Measurements from ENCODE around the gene TM9SF2.
A peak's percentile ranks its signal among the peaks of the same experiment; 100 is the strongest.
"Not testable (repeated sequence)": the region's sequence is repeated elsewhere in the genome, so short reads cannot be mapped to it uniquely, and the experiment has no call there.

Gene TM9SF2

DNA sequence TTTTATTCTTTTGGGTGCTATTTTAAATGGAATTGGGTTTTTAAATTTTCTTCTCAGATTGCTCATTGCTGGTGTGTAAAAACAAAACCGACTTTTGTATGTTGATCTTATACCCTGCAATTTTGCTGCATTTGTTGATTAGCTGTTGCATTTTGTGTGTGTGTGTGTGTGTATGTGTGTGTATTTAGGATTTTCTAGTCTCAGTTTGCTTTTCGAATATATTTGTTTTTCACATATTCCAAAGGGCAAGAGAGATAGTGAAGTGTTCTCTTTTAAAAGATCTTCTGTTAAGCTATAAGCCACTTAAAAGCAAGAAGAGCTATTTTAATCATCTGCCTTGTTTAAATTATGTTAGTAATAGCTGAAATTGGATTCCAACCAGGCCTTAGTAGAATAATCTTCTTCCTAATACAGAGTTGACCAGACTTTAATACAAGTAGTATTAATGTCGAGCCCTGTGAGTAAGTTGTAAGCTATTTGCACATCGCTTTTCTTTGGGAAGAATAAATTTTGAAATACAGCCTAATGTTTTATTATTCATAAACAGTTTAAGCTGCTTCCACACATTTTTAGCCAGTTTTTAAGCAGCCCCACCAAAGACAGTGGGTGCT is 57.4 kb downstream of the TM9SF2 start:
- DNase-seq (ENCODE audit: low read depth): no peak
- TF ChIP-seq, protein P1, sequence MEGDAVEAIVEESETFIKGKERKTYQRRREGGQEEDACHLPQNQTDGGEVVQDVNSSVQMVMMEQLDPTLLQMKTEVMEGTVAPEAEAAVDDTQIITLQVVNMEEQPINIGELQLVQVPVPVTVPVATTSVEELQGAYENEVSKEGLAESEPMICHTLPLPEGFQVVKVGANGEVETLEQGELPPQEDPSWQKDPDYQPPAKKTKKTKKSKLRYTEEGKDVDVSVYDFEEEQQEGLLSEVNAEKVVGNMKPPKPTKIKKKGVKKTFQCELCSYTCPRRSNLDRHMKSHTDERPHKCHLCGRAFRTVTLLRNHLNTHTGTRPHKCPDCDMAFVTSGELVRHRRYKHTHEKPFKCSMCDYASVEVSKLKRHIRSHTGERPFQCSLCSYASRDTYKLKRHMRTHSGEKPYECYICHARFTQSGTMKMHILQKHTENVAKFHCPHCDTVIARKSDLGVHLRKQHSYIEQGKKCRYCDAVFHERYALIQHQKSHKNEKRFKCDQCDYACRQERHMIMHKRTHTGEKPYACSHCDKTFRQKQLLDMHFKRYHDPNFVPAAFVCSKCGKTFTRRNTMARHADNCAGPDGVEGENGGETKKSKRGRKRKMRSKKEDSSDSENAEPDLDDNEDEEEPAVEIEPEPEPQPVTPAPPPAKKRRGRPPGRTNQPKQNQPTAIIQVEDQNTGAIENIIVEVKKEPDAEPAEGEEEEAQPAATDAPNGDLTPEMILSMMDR (conservative IDR thresholded peaks at IDR 0.05; ENCODE audit: control insufficient read depth, insufficient read depth, low read depth, low read length): no peak
- H3K4me3 ChIP-seq (ENCODE audit: control insufficient read depth, low read depth, low read length): no peak overlapping the region

DNA sequence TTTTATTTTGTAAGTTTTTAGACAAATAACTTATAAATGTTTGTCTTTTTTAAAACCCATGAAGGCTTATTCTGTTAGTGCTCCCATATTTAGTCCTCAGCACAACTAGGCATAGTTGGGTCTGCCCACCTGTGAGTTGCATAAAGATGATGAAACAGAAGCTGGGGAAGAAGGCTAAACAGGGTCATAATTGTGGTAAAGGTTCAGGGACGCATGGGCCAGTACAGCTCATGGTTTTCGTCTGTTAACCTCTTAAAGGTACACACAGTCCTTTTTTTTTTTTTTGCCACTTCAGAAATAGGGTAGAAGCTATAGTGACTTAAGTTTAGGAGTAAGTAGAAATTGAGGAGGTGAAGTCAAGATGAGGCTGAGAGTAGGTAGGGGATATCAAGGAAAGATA is 58.3 kb downstream of the TM9SF2 start:
- TF ChIP-seq, protein P1 (conservative IDR thresholded peaks at IDR 0.05; ENCODE audit: control insufficient read depth, insufficient read depth, low read depth, low read length): no peak
- no peak overlapping the region for H3K4me3 ChIP-seq (ENCODE audit: control insufficient read depth, low read depth, low read length)
- peak; percentile 18 for DNase-seq (ENCODE audit: low read depth)

DNA sequence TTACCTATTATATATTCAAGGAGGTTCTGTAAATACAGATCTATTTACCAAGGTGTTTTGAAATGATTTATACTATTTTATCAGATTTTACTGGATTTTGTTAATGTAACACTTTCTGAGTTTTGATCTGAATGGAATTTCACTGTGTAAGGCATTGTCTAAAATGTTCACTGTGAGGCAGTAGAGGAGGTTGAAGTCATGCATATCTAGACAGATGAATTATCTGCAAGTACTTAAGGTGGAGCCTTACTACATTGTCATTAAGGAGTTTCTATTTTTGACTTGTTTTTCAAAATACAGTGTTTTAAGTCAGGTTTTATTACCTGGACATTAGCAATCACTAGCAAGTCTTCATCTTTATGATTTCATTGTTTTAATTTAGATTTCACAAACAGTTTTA is 62.1 kb downstream of the TM9SF2 start:
- no peak overlapping the region for H3K4me3 ChIP-seq (ENCODE audit: control insufficient read depth, low read depth, low read length)
- no peak for DNase-seq (ENCODE audit: low read depth)
- TF ChIP-seq, protein P1 (conservative IDR thresholded peaks at IDR 0.05; ENCODE audit: control insufficient read depth, insufficient read depth, low read depth, low read length): no peak

DNA sequence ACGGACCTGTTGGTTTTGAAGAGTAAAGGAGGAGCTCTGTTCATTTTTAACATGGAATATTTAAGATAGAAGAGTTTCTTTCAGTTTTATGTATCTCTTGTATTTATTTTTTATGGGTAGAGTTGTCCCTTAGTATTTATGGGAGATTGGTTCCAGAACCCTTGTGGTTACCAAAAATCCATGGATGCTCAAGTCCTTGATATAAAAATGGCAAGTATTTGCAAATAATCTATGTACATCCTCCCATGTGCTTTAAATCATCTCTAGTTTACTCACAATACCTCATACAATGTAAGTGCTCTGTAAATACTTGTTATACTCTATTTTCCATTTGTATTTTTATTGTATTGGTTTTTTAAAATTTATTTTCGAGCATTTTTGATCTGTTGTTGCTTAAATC is 63.1 kb downstream of the TM9SF2 start:
- no peak for DNase-seq (ENCODE audit: low read depth)
- H3K4me3 ChIP-seq (ENCODE audit: control insufficient read depth, low read depth, low read length): no peak overlapping the region
- TF ChIP-seq, protein P1 (conservative IDR thresholded peaks at IDR 0.05; ENCODE audit: control insufficient read depth, insufficient read depth, low read depth, low read length): no peak

DNA sequence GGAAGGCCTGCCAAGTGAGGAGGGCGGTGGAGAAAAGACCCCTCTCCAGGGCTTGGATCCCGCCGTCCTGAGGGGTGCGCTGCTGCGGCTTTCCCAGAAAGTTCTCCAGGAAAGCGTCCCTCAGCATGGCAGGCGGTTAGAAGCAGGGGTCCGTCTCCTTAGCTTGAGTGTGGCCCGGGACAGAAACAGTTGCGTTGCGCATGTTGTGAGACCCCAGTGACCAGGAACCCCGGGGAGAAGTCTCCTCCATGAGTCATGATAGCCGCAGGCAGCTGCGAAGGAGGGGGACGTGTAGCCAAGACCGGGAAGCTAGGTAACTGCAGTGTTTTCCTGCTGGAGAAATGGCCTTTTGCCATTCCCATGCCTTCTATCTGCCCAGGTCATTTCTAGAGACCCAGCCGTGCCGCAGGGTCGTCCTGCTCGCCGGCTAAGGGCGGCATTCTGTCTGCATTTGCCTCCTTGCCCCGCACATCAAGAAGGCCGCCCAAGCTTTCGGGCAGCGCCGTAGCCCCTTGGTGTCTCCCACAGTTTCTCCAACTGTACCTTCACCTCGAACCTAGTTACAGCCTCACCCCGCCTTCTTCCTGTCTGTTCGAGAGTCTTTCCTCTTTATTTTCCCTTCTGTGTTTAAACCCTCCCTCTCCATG is 64.3 kb downstream of the TM9SF2 start:
- no peak for DNase-seq (ENCODE audit: low read depth)
- TF ChIP-seq, protein P1 (conservative IDR thresholded peaks at IDR 0.05; ENCODE audit: control insufficient read depth, insufficient read depth, low read depth, low read length): no peak
- no peak overlapping the region for H3K4me3 ChIP-seq (ENCODE audit: control insufficient read depth, low read depth, low read length)

DNA sequence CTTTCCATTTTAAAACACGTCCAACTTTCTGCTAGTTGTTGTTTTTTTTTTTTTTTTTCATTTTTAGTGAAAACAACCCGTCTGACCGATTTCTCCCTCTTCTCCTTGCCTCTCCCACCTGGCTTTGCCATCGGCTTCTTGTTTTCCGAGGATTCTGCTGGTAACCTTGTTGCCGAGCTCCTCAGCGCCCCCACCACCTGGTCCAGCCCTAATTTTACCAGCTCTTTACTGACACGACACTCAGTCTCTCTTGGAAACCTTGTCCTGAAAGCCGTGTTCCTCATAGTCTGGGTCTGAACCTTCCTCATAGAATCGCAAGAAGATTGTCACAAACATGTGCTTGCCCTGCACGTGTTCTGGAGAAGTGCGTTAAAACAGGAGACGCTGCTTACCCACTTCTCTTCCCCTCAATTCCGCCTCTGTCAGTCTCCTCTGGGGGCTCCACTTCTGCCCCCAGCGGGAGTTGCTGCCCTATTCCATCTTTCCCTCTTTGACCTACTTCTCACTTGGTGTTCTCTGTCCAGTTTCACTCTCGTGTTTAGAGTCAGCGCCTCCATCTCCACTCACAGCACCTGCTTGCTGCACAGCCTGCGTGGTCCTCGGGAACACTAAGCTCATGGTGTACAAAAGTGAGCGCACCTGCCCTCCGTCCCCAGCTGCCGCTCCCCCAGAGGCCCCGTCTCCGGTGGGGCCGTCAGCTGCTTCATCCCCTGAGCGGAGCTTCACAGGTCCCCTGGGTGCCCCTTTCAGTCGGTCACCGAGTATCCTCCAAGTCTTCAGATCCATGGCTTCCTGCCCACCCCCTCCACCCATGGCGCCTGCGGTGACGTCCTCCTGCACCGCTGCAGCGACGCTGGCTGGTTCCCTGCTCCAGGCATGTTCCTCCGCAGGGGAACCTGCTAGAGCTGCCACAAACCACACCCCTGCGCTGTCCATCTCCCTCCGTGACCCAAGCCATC is 65.1 kb downstream of the TM9SF2 start:
- H3K4me3 ChIP-seq (ENCODE audit: control insufficient read depth, low read depth, low read length): no peak overlapping the region
- no peak for DNase-seq (ENCODE audit: low read depth)
- TF ChIP-seq, protein P1 (conservative IDR thresholded peaks at IDR 0.05; ENCODE audit: control insufficient read depth, insufficient read depth, low read depth, low read length): no peak

DNA sequence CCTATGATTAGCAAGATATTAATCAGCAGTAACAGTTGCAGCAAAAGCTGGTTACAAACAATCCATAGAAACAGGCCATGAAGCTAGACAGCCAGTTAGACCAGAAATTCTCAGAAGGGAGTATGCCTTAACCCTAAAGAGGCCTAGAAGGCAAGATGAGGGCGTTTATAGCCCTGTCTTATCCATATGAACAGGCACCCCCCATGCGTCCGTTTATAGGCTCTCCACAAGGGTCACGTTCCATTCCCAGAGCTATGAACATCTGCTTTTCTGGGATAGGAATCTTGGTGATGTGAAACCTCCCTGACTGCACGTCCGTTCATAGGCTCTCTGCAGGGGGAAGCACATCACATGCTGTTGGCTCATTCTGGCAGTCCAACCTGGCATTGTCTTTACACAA is 67.6 kb downstream of the TM9SF2 start:
- DNase-seq (ENCODE audit: low read depth); H3K4me3 ChIP-seq (ENCODE audit: control insufficient read depth, low read depth, low read length): not testable (repeated sequence)

All from fibroblast of mammary gland (primary cell).